ENCODE data around the gene FAM89A. TPM values are rescaled to one million over a fixed set of nuclear protein-coding genes. Genes with fewer than 3 reads are reported as not detected.

Gene FAM89A
- total RNA-seq, 1 experiment from 2014 or later: 0.24 TPM

- Histone ChIP-seq H3K9me2 (ENCODE audit: insufficient read depth) (no peaks in the 10 kb centered on the region), H3K36me3 (ENCODE audit: low read depth) (no peaks in the 10 kb centered on the region), H3K4me3 (no peak overlapping the region; the same call in 1 of the 2 replicates), H3K4me2 (peak overlapping the region; percentile 34; the same call in 1 of the 2 replicates), H3F3A (ENCODE audit: insufficient read depth, low read depth) (no peaks in the 10 kb centered on the region), H3K4me1 (replicated peaks; ENCODE audit: insufficient read depth) (no peaks in the 10 kb centered on the region), H3K79me2 (ENCODE audit: low read depth) (no peaks in the 10 kb centered on the region), H3K27ac (no peak overlapping the region), H3K27me3 (ENCODE audit: insufficient read depth, low read depth) (peaks cover 28% of the 10 kb centered on the region), H4K20me1 (ENCODE audit: insufficient read depth) (no peaks in the 10 kb centered on the region), H3K9me3 (ENCODE audit: insufficient read depth, low read depth) (no peaks in the 10 kb centered on the region), H2AFZ (no peak overlapping the region)
- ChIA-PET CTCF (no interaction called here), POLR2A (ENCODE audit: unreplicated experiment) (no interaction called here)
- no TSS peak for BruUV-seq (replicated peaks)
- intact Hi-C loops (cut with micrococcal nuclease; ENCODE audit: unreplicated experiment): no loop called here
- DNase-seq: peak in 1 of 2 experiments; percentile 8
- TF ChIP-seq EZH2 (IDR thresholded peaks at IDR 0.05; ENCODE audit: low read depth) (no peak), CTCF (conservative IDR thresholded peaks at IDR 0.05) (no peak)
Measured at GRCh38 chr1:231039161-231040018, 664 bp downstream of the FAM89A start.

GRCh38 chr1:231037585-231038517 lies 2.2 kb downstream of the FAM89A start:
- H3K36me3 ChIP-seq (ENCODE audit: low read depth): no peaks in the 10 kb centered on the region
- peaks cover 28% of the 10 kb centered on the region for H3K27me3 ChIP-seq (ENCODE audit: insufficient read depth, low read depth)
- no TSS peak for BruUV-seq (replicated peaks)
- no peaks in the 10 kb centered on the region for H3K4me1 ChIP-seq (replicated peaks; ENCODE audit: insufficient read depth)
- no peak overlapping the region for H2AFZ ChIP-seq
- CTCF ChIA-PET: no interaction called here
- no peak overlapping the region for H3K27ac ChIP-seq
- H3K9me2 ChIP-seq (ENCODE audit: insufficient read depth): no peaks in the 10 kb centered on the region
- no peaks in the 10 kb centered on the region for H4K20me1 ChIP-seq (ENCODE audit: insufficient read depth)
- TF ChIP-seq EZH2 (IDR thresholded peaks at IDR 0.05; ENCODE audit: low read depth): no peak
- TF ChIP-seq CTCF (conservative IDR thresholded peaks at IDR 0.05): no peak
- POLR2A ChIA-PET (ENCODE audit: unreplicated experiment): no interaction called here
- intact Hi-C loops (cut with micrococcal nuclease; ENCODE audit: unreplicated experiment): no loop called here
- H3K4me2 ChIP-seq: no peak overlapping the region
- H3K9me3 ChIP-seq (ENCODE audit: insufficient read depth, low read depth): no peaks in the 10 kb centered on the region
- no peak for DNase-seq
- H3F3A ChIP-seq (ENCODE audit: insufficient read depth, low read depth): no peaks in the 10 kb centered on the region
- H3K4me3 ChIP-seq: no peak overlapping the region
- no peaks in the 10 kb centered on the region for H3K79me2 ChIP-seq (ENCODE audit: low read depth)

GRCh38 chr1:231036416-231036815 lies 3.6 kb downstream of the FAM89A start:
- TF ChIP-seq CTCF (conservative IDR thresholded peaks at IDR 0.05) (no peak), EZH2 (IDR thresholded peaks at IDR 0.05; ENCODE audit: low read depth) (no peak)
- Histone ChIP-seq H3K9me2 (ENCODE audit: insufficient read depth) (no peaks in the 10 kb centered on the region), H3K79me2 (ENCODE audit: low read depth) (no peaks in the 10 kb centered on the region), H3K36me3 (ENCODE audit: low read depth) (no peaks in the 10 kb centered on the region), H3K27ac (no peak overlapping the region), H3K4me3 (no peak overlapping the region), H2AFZ (no peak overlapping the region), H4K20me1 (ENCODE audit: insufficient read depth) (no peaks in the 10 kb centered on the region), H3K27me3 (ENCODE audit: insufficient read depth, low read depth) (peaks cover 28% of the 10 kb centered on the region), H3K4me2 (no peak overlapping the region), H3K9me3 (ENCODE audit: insufficient read depth, low read depth) (no peaks in the 10 kb centered on the region), H3F3A (ENCODE audit: insufficient read depth, low read depth) (no peaks in the 10 kb centered on the region), H3K4me1 (replicated peaks; ENCODE audit: insufficient read depth) (no peaks in the 10 kb centered on the region)
- intact Hi-C loops (cut with micrococcal nuclease; ENCODE audit: unreplicated experiment): no loop called here
- DNase-seq: no peak
- POLR2A ChIA-PET (ENCODE audit: unreplicated experiment): no interaction called here
- BruUV-seq (replicated peaks): no TSS peak
- CTCF ChIA-PET: no interaction called here
